Upper lobe of left lung (tissue), 4 donors: ENCODE data around the gene SLC30A7.

Experiments
- CTCF ChIP-seq, 6 experiments: fragments of 450-650 bp in 4 of 6; fragments of 200-600 bp in 2 of 6; sonication (generic) in 2 of 6; IDR thresholded peaks; one replicate each; pipeline ENCODE4 v1.5.1; 2016 to 2019; ENCODE audit warnings: antibody characterized with exemption in 6 of 6
- EP300 ChIP-seq, 4 donors: sonication (generic); formaldehyde crosslinking; IDR thresholded peaks; one replicate each; pipeline ENCODE4 v1.5.1; 2017; ENCODE audit warnings: antibody characterized with exemption in 4 of 4, control low read depth in 2 of 4
- POLR2A ChIP-seq, 4 donors: fragments of 450-650 bp; IDR thresholded peaks; one replicate each; pipeline ENCODE4 v1.5.1; 2016 to 2017; ENCODE audit warnings: antibody characterized with exemption in 4 of 4, mild to moderate bottlenecking in 2 of 4
- POLR2AphosphoS5 ChIP-seq, 2 donors: sonication (generic); formaldehyde crosslinking; IDR thresholded peaks; one replicate each; pipeline ENCODE4 v1.5.1; 2017; ENCODE audit warnings: antibody characterized with exemption in 2 of 2

GRCh38 chr1:100860397-100860991, 35.4 kb upstream of the SLC30A7 start:
- TF ChIP-seq EP300 (IDR thresholded peaks at IDR 0.05) (no peak), CTCF (IDR thresholded peaks at IDR 0.05) (no peak), POLR2AphosphoS5 (IDR thresholded peaks at IDR 0.05) (no peak), POLR2A (IDR thresholded peaks at IDR 0.05) (no peak)
